HG03175 (cell line): ENCODE data around the gene NEK5.
"Not testable (repeated sequence)": the region's sequence is repeated elsewhere in the genome, so short reads cannot be mapped to it uniquely, and the experiment has no call there.

Experiments used
- ATAC-seq: cut with Tn5 transposase; IDR thresholded peaks from one replicate; pipeline ENCODE4 v1.9.1; 2021; ENCODE audit warnings: mild to moderate bottlenecking, moderate library complexity; ENCODE audit not compliant: unreplicated experiment

The NEK5 gene

GRCh38 chr13:52070929-52071523 is 57.8 kb downstream of the NEK5 start:
- ATAC-seq = no peak

GRCh38 chr13:52067237-52067636 is 61.6 kb downstream of the NEK5 start:
- no peak for ATAC-seq

GRCh38 chr13:52061587-52061986 is 67.3 kb downstream of the NEK5 start:
- ATAC-seq = no peak

- not testable (repeated sequence) for ATAC-seq
These were observed 67.8 kb downstream of the NEK5 start for GRCh38 chr13:52061064-52061463.

- no peak for ATAC-seq
These were observed 75.4 kb downstream of the NEK5 start for GRCh38 chr13:52053460-52053859.

- ATAC-seq = no peak
These were observed 77.5 kb downstream of the NEK5 start for GRCh38 chr13:52051400-52051799.

GRCh38 chr13:52048516-52048915 is 80.4 kb downstream of the NEK5 start:
- ATAC-seq = no peak

GRCh38 chr13:52047463-52047862 is 81.4 kb downstream of the NEK5 start:
- ATAC-seq = no peak

GRCh38 chr13:52043675-52044074 is 85.2 kb downstream of the NEK5 start:
- no peak for ATAC-seq

GRCh38 chr13:52036037-52036436 is 92.8 kb downstream of the NEK5 start:
- no peak for ATAC-seq

- no peak for ATAC-seq
These were observed 94.2 kb downstream of the NEK5 start for GRCh38 chr13:52034616-52035226.

GRCh38 chr13:52033039-52033438 is 95.8 kb downstream of the NEK5 start:
- ATAC-seq = no peak

GRCh38 chr13:52030401-52030800 is 98.5 kb downstream of the NEK5 start:
- not testable (repeated sequence) for ATAC-seq

- ATAC-seq = no peak
These were observed 99.3 kb downstream of the NEK5 start for GRCh38 chr13:52029569-52029968.

- ATAC-seq = no peak
These were observed 101.0 kb downstream of the NEK5 start for GRCh38 chr13:52027832-52028231.

GRCh38 chr13:52026246-52026626 is 102.6 kb downstream of the NEK5 start:
- ATAC-seq = no peak

GRCh38 chr13:52025475-52026245 is 103.2 kb downstream of the NEK5 start:
- ATAC-seq = no peak

- ATAC-seq = no peak
These were observed 104.4 kb downstream of the NEK5 start, which contains the start of gene UTP14C for GRCh38 chr13:52024481-52024880. TSS of gene UTP14C (plus strand) at chr13:52024691. CDS start at chr13:52028805, 4,114 bp downstream.

- ATAC-seq = no peak
These were observed 106.5 kb downstream of the NEK5 start for GRCh38 chr13:52022356-52022755.

- ATAC-seq = no peak
These were observed 108.7 kb downstream of the NEK5 start for GRCh38 chr13:52020191-52020590.

GRCh38 chr13:52016296-52016695 is 112.6 kb downstream of the NEK5 start:
- ATAC-seq = no peak

GRCh38 chr13:52012512-52012836 is 116.4 kb downstream of the NEK5 start:
- no peak for ATAC-seq
